Stimulated activated CD8-positive, alpha-beta memory T cell treated with anti-CD3 and anti-CD28 coated beads, Interleukin-12 subunit alpha, Interleukin-12 subunit beta, amount 100 ng/mL, for 1 hour (primary cell): Measurements from ENCODE around the gene CRYGS.

Experiments
- DNase-seq: peaks from one replicate; pipeline ENCODE4 v3.0.0-alpha.2; 2020; ENCODE audit warnings: low read depth

CRYGS gene

GRCh38 chr3:186493525-186494255 lies 50.5 kb downstream of the CRYGS start:
- no peak for DNase-seq

- DNase-seq, result no peak
Observed at GRCh38 chr3:186492385-186492984, 51.7 kb downstream of the CRYGS start.

DNA sequence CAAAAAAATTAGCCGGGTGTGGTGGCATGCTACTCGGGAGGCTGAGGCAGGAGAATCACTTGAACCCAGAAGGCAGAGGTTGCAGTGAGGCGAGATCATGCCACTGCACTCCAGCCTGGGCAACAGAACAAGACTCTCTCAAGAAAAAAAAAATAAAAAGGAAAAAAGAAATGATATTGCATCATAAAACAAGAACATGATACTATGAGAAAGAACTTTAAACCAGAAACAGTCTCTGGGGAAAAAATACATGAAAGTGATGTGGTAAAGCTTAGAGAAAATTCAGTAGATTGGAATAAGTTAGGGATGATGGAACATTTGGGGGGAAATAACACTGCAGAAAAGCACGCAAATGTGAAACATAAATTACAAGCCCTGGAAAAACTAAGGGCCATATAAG lies 54.7 kb downstream of the CRYGS start:
- no peak for DNase-seq
